Fibroblast of pulmonary artery (primary cell): ENCODE data around the gene ABTB2.

Experiments used
- DNase-seq: peaks from one replicate; pipeline ENCODE4 v3.0.0-alpha.2; 2010; ENCODE audit warnings: low read depth
- H3K4me3 ChIP-seq: replicated peaks from 2 replicates; pipeline ENCODE4 v1.5.1; 2011; ENCODE audit warnings: low read depth, mild to moderate bottlenecking, control low read depth, low read length, moderate library complexity
- CTCF ChIP-seq: IDR thresholded peaks from 2 replicates; pipeline ENCODE4 v1.5.1; 2011; ENCODE audit warnings: mild to moderate bottlenecking, control low read depth, low read length, inconsistent platforms; ENCODE audit errors: missing control alignments

Gene ABTB2

DNA sequence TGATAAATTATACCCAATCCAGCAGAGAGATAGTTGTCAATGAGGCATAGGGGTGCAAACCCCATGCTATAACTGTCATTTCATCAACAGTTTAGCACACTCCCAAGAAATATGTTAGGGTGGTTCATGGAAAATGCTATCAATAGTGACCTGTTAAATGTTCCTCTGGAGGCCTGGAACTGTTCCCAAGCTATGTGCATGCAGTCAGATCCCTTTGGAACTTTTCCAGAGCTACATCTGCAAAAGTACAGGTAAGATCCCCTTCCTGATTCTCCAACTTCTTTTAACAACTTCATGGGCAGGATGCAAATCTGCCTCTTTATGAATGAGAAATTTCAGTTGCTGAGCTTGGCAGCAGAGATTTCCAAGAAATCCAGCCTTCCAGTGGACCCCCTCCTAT is 27.2 kb downstream of the ABTB2 start:
- no peak overlapping the region for H3K4me3 ChIP-seq
- no peak for TF ChIP-seq CTCF
- DNase-seq: no peak

GRCh38 chr11:34329876-34330275 is 27.9 kb downstream of the ABTB2 start:
- DNase-seq: no peak
- no peak overlapping the region for H3K4me3 ChIP-seq
- TF ChIP-seq CTCF: no peak

- TF ChIP-seq CTCF: no peak
These were observed 29.2 kb downstream of the ABTB2 start for GRCh38 chr11:34328632-34328910.

DNA sequence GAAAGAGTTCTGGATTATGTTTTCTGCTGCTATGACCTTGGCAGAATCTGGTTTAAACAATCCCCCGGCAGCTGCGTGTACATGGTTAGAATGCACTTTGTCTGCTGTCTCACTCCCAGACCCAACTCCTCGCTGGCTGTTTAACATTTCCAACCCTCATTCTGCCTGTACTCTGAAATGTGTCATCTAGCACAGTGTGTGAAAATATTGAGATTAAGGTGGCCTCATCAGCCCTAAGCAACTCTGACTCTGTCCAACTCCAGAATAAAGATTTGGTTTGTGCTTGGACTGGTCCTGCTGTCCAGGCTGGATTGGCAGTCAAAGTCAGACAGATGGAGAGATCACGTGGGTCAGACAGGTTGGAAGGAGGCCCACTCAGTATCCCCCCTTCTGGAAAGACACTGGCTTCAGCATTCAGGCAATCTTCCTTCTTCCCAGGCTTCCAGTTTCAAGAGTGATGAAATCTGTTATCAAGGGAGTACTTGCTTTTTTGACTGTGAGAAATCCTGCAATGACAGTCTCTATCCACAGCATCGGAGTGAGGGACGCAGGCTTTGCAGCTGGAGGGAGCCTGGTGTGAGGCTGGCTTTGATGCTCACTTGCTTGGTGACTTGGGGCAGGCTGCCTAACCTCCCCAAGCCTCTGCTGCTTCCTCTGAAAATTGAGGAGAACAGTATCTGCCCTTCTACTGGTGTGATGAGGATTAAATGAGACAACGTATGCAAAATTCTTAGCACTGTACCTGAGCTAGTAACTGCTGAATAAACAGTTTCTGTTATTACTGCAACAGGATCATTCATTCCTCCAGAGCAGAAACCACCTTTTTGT is 29.8 kb downstream of the ABTB2 start:
- no peak overlapping the region for H3K4me3 ChIP-seq
- no peak for TF ChIP-seq CTCF
- DNase-seq: peak; percentile 30

More at GRCh38 chr11:34328632-34328910, 29.2 kb downstream of the ABTB2 start:
- H3K4me3 ChIP-seq: no peak overlapping the region
- no peak for DNase-seq

DNA sequence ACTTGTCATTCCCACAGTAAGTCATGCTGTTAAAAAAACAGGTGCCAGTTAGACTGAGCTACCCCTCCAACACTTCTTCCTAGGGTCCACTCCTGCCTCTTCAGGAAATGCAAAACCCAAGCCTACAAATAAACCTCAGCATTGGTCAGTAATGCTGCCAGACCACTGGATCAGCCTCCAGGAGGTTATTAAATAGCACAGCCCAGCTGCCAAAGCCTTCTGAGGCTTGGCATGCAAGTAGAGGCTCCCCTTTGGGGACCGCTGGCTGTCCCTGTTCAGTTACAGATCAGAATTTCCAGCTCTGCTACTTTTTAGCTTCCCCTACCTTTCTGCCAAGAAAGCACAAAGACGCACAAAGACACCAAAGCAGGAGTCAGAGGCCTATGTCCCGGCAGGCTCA is 33.3 kb downstream of the ABTB2 start:
- no peak for DNase-seq
- no peak for TF ChIP-seq CTCF
- no peak overlapping the region for H3K4me3 ChIP-seq

GRCh38 chr11:34323601-34324000 is 34.2 kb downstream of the ABTB2 start:
- no peak overlapping the region for H3K4me3 ChIP-seq
- no peak for DNase-seq
- TF ChIP-seq CTCF: no peak
